Right lobe of liver (tissue), 6 donors: Measurements from ENCODE around the gene KRTAP5-1. TPM values are rescaled to one million over a fixed set of nuclear protein-coding genes. Genes with fewer than 3 reads are reported as not detected.
"Not testable (repeated sequence)": the region's sequence is repeated elsewhere in the genome, so short reads cannot be mapped to it uniquely, and the experiment has no call there.

Source experiments
- ATAC-seq, 4 donors: fragments of 200-7000 bp; cut with Tn5 transposase; one replicate each; pipeline ENCODE4 v1.9.1; 2020; ENCODE audit warnings: mild to moderate bottlenecking in 4 of 4, moderate library complexity in 4 of 4
- DNase-seq, 3 donors: peaks; one replicate each; pipeline ENCODE4 v3.0.0-alpha.2; 2020
- H3K27ac ChIP-seq, 3 donors: fragments of 200-600 bp; one replicate each; pipeline ENCODE4 v1.8.0; 2022
- H3K27me3 ChIP-seq, 2 donors: fragments of 200-600 bp; one replicate each; pipeline ENCODE4 v1.8.0; 2022
- H3K36me3 ChIP-seq, 4 donors: fragments of 200-600 bp; sonication (generic) in 1 of 4; one replicate each; pipeline versions ENCODE4 v1.5.1 to v1.8.0; 2017 to 2022; ENCODE audit warnings: control low read depth in 1 of 4
- H3K4me1 ChIP-seq, 4 donors: fragments of 200-600 bp; sonication (generic) in 1 of 4; one replicate each; pipeline versions ENCODE4 v1.5.1 to v1.8.0; 2017 to 2022; ENCODE audit warnings: control low read depth in 1 of 4
- H3K4me3 ChIP-seq, 3 donors: fragments of 200-600 bp; one replicate each; pipeline ENCODE4 v1.8.0; 2022
- H3K9me3 ChIP-seq, 4 donors: fragments of 200-600 bp; sonication (generic) in 1 of 4; one replicate each; pipeline versions ENCODE4 v1.5.1 to v1.8.0; 2017 to 2022; ENCODE audit warnings: control low read depth in 1 of 4
- POLR2A ChIP-seq: fragments of 450-650 bp; IDR thresholded peaks from one replicate; pipeline ENCODE4 v1.6.1; 2017; ENCODE audit warnings: antibody characterized with exemption, mild to moderate bottlenecking
- WGBS: methylation state at CpG from one replicate; pipeline ENCODE4 v1.1.6; 2018; ENCODE audit warnings: low coverage, low lambda C conversion rate; ENCODE audit not compliant: insufficient coverage; ENCODE audit errors: missing lambda C conversion rate; 5-methylcytosine and 5-hydroxymethylcytosine counted together
- intact Hi-C, 2 donors: fragments of 100-400 bp; cut with DNase I; formaldehyde crosslinking; loops; one replicate each; pipeline versions ENCODE4 v1.11.2 to v1.14.1; 2022
- total RNA-seq, 6 experiments: library from RNA; depleted of rRNA in 2 of 6; stranded (reverse); fragments of >200 nt in 2 of 6; fragmentation: NEBNext Ultra II Directional in 3 of 6; extraction: Animal tissue kit (Norgen Biotek cat#: 25700) in 3 of 6; gene quantifications; one replicate each; pipeline versions ENCODE4 v1.1.0 to v1.2.4, GENCODE V29; 2016 to 2023
- TF ChIP-seq, protein P1 (sequence below), 4 donors: fragments of 200-600 bp in 3 of 4; fragments of 450-650 bp in 1 of 4; IDR thresholded peaks; one replicate each; pipeline versions ENCODE4 v1.5.1 to v1.8.0; 2016 to 2022; ENCODE audit warnings: antibody characterized with exemption in 4 of 4, mild to moderate bottlenecking in 2 of 4
- donor health status: DM: no; HTN: yes; CAD: no.
- donor health status: DM: no; HTN: no; CAD: no.
- donor health status: DM: no; HTN: no; CAD: no.
- donor health status: DM: no; HTN: yes; CAD: no.
- donor health status: DM: no; HTN: yes; CAD: no.

The KRTAP5-1 gene
- total RNA-seq, 6 experiments from 2014 or later: not detected

GRCh38 chr11:1598816-1599215, 13.7 kb upstream of the KRTAP5-1 start:
- no peak for ATAC-seq
- Histone ChIP-seq H3K27me3 (no peaks in the 10 kb centered on the region), H3K27ac (no peak overlapping the region), H3K36me3 (no peaks in the 10 kb centered on the region), H3K9me3 (no peaks in the 10 kb centered on the region), H3K4me1 (no peaks in the 10 kb centered on the region), H3K4me3 (no peak overlapping the region)
- intact Hi-C loops: no loop called here
- TF ChIP-seq POLR2A: no peak
- TF ChIP-seq, protein P1, sequence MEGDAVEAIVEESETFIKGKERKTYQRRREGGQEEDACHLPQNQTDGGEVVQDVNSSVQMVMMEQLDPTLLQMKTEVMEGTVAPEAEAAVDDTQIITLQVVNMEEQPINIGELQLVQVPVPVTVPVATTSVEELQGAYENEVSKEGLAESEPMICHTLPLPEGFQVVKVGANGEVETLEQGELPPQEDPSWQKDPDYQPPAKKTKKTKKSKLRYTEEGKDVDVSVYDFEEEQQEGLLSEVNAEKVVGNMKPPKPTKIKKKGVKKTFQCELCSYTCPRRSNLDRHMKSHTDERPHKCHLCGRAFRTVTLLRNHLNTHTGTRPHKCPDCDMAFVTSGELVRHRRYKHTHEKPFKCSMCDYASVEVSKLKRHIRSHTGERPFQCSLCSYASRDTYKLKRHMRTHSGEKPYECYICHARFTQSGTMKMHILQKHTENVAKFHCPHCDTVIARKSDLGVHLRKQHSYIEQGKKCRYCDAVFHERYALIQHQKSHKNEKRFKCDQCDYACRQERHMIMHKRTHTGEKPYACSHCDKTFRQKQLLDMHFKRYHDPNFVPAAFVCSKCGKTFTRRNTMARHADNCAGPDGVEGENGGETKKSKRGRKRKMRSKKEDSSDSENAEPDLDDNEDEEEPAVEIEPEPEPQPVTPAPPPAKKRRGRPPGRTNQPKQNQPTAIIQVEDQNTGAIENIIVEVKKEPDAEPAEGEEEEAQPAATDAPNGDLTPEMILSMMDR (IDR thresholded peaks at IDR 0.05): no peak
- no peak for DNase-seq
- 50% methylated on average over 2 of the region's 6 CpGs for WGBS

DNA sequence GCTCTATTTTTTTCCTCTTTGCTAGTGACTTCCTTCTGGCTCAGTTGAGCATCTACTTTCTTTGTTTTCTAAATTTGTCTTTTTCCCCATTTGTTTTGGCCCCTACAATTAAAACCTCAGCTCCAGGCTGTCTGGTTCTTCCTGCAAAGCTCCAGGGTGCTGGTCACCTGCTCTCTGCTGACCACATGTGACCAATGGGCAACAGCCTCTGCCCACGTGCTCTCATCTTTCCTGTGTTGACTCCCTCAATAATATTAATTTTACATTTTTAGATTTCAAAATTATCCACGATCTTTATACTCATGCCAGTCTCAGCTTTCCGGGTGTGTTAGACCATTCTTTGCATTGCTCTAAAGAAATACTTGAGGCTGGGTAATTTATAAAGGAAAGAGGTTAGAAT, 13.3 kb upstream of the KRTAP5-1 start:
- H3K36me3 ChIP-seq, H3K4me3 ChIP-seq, DNase-seq, H3K27ac ChIP-seq, ATAC-seq, H3K4me1 ChIP-seq, H3K9me3 ChIP-seq, intact Hi-C loops, H3K27me3 ChIP-seq: not testable (repeated sequence)
- 60% methylated on average over 3 of the region's 3 CpGs for WGBS

DNA sequence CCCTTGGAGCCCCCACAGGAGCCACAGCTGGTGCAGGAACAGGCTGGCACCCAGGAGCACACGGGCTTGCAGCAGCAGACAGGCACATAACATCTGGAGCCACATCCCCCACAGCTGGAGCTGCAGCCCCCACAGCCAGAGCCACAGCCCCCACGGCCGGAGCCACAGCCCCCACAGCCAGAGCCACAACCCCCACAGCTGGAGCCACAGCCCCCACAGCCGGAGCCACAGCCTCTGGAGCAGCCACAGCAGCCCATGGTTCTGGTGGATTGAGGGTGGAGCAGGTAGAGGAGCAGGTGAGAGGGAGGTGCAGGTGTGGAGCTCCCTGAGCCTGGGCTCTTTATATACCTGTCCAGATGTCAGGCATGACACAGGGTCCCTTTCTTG, 12.9 kb upstream of the KRTAP5-1 start, which contains the start of gene KRTAP5-2:
KRTAP5-2 (minus strand) TSS at position 301 of the 387 bp plus-strand sequence; CDS start at position 257, 44 bp downstream.
- Histone ChIP-seq H3K36me3 (no peaks in the 10 kb centered on the region), H3K27ac (no peak within 1 kb of the TSS), H3K9me3 (no peaks in the 10 kb centered on the region), H3K4me1 (no peaks in the 10 kb centered on the region), H3K27me3 (peaks cover 0 to under 1% of the 10 kb centered on the region in 2 donors), H3K4me3 (no peak within 1 kb of the TSS)
- intact Hi-C loops: no loop called here
- TF ChIP-seq POLR2A: no peak
- TF ChIP-seq, protein P1 (IDR thresholded peaks at IDR 0.05): no peak
- ATAC-seq (no peak), DNase-seq (no peak)
- WGBS: no CpG with 5 or more reads among the region's 4 CpGs

- no peaks in the 10 kb centered on the region for H3K36me3 ChIP-seq
- intact Hi-C loops: no loop called here
- H3K4me3 ChIP-seq: no peak overlapping the region
- H3K9me3 ChIP-seq: no peaks in the 10 kb centered on the region
- no peak for DNase-seq
- H3K27ac ChIP-seq: no peak overlapping the region
- 84% methylated on average over 9 of the region's 10 CpGs for WGBS
- H3K27me3 ChIP-seq: peaks cover 0 to 5% of the 10 kb centered on the region in 2 donors
- ATAC-seq: no peak
- no peak for TF ChIP-seq POLR2A
- TF ChIP-seq, protein P1 (IDR thresholded peaks at IDR 0.05): no peak
- H3K4me1 ChIP-seq: no peaks in the 10 kb centered on the region
These were observed 12.4 kb upstream of the KRTAP5-1 start for GRCh38 chr11:1597331-1597993.

DNA sequence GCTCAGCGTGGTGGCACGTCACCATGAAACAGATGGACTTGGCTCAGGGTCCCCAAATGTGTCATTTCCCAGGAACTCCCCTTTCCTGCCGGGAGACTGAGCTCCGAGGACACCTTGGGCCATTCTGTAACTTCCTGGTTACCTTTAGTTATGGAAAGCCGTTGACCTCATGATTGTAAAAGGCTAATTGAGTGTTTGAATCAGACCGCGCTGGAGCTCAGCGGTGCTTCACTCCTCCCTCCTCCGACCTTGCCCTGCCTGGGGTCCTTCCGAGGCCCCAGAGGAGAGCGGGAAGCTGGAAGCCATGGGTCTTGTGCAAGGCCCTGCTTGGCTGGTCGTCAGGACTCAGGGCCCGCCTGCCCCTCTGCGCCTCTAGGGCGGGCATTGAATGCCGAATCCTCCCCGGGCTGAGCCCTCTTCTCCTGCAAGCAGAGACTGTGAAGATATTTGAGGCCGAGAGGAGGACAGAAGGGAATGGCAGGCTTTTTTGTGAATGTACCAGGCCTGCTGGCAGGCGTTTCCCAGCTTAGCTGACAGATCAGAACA, 11.6 kb upstream of the KRTAP5-1 start:
- 71% methylated on average over 5 of the region's 19 CpGs for WGBS
- H3K4me1 ChIP-seq, ATAC-seq, H3K36me3 ChIP-seq, intact Hi-C loops, H3K9me3 ChIP-seq, H3K27me3 ChIP-seq, DNase-seq, H3K27ac ChIP-seq, H3K4me3 ChIP-seq: not testable (repeated sequence)

- intact Hi-C loops, H3K9me3 ChIP-seq, ATAC-seq, H3K27ac ChIP-seq, H3K27me3 ChIP-seq, DNase-seq, H3K36me3 ChIP-seq, H3K4me3 ChIP-seq, H3K4me1 ChIP-seq: not testable (repeated sequence)
- WGBS: 64% methylated on average over 9 of the region's 11 CpGs
These were observed 11.0 kb upstream of the KRTAP5-1 start for GRCh38 chr11:1595994-1596575.
